ENCODE data around the gene TRIM54. TPM values are rescaled to one million over a fixed set of nuclear protein-coding genes. Genes with fewer than 3 reads are reported as not detected.

The TRIM54 gene
- total and polyA plus RNA-seq, 9 of the 15 experiments (the other 6 are each of a cell fraction or from before 2014, with no cell fraction given): not detected

GRCh38 chr2:27271631-27272340 is 10.4 kb upstream of the TRIM54 start (continued):
- TF ChIP-seq PBX2 (CRISPR knock-in tag; IDR thresholded peaks at IDR 0.05; ENCODE audit: low read depth) (no peak), PBX2 (tag; conservative IDR thresholded peaks at IDR 0.05; ENCODE audit: low read depth) (peak; percentile 56; the same call in 1 of the 2 replicates), ZFX (CRISPR knock-in tag; IDR thresholded peaks at IDR 0.05) (peak; percentile 43), FOXJ2 (tag; IDR thresholded peaks at IDR 0.05) (no peak), ZBTB49 (CRISPR knock-in tag; IDR thresholded peaks at IDR 0.05; ENCODE audit: borderline replicate concordance) (no peak), CXXC5 (CRISPR knock-in tag; IDR thresholded peaks at IDR 0.05) (peak; percentile 30; the same call in 1 of the 2 replicates), HINFP (tag; conservative IDR thresholded peaks at IDR 0.05; ENCODE audit: low read depth) (no peak), DPF2 (IDR thresholded peaks at IDR 0.05) (0 out of 2 replicates have a peak, but pooled peaks have one; percentile 65), MEIS2 (IDR thresholded peaks at IDR 0.05; ENCODE audit: partially characterized antibody) (peak; percentile 86), TAF15 (IDR thresholded peaks at IDR 0.05; ENCODE audit: low read depth, low read length) (no peak), DDX20 (tag; IDR thresholded peaks at IDR 0.05; ENCODE audit: low read depth) (no peak), POLR2AphosphoS2 (IDR thresholded peaks at IDR 0.05; ENCODE audit: low read length) (no peak), SLC30A9 (CRISPR knock-in tag; IDR thresholded peaks at IDR 0.05) (no peak), ATF1 (CRISPR knock-in tag; IDR thresholded peaks at IDR 0.05) (no peak), ATF1 (tag; IDR thresholded peaks at IDR 0.05) (peak; percentile 28; the same call in 1 of the 2 replicates), SFPQ (IDR thresholded peaks at IDR 0.05; ENCODE audit: low read depth, low read length) (no peak), TOE1 (IDR thresholded peaks at IDR 0.05; ENCODE audit: borderline replicate concordance) (no peak), TOE1 (CRISPR knock-in tag; IDR thresholded peaks at IDR 0.05; ENCODE audit: borderline replicate concordance, low read depth) (no peak), HNRNPL (IDR thresholded peaks at IDR 0.05; ENCODE audit: low read depth, low read length) (no peak), KDM1A (IDR thresholded peaks at IDR 0.05) (peak; percentile 83 to 91)
